Right kidney (tissue), 1 donor: ENCODE data around the gene KRTAP4-11.
"Not testable (repeated sequence)": the region's sequence is repeated elsewhere in the genome, so short reads cannot be mapped to it uniquely, and the experiment has no call there.

Source experiments
- DNase-seq: peaks from one replicate; pipeline ENCODE4 v3.0.0-alpha.2; 2016

KRTAP4-11 gene

DNA sequence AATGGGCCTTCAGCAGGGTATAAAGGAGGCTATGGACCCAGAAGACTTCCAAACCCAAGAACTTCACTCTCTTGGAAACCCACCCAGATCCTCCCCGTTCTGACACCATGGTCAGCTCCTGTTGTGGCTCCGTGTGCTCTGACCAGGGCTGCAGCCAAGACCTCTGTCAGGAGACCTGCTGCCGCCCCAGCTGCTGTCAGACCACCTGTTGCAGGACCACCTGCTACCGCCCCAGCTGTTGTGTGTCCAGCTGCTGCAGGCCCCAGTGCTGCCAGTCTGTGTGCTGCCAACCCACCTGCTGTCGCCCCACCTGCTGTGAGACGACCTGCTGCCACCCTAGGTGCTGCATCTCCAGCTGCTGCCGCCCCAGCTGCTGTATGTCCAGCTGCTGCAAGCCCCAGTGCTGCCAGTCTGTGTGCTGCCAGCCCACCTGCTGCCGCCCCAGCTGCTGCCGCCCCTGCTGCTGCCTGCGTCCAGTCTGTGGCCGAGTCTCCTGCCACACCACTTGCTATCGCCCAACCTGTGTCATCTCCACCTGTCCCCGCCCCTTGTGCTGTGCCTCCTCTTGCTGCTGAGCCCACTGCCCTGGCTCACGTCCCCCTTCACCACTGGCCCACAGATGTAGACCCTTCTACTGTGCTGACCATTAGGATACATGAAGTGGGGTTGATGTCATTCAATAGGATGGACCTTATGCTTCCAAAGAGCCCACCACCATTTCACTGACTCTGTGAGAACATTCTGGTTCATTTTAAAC lies 33.9 kb downstream of the KRTAP4-11 start, which contains the start of gene KRTAP4-7:
Gene KRTAP4-7 (plus strand): TSS at position 51 of the 757 bp plus-strand sequence. CDS start 57 bp downstream, at position 108.
- DNase-seq, result not testable (repeated sequence)

- not testable (repeated sequence) for DNase-seq
Measured at GRCh38 chr17:41083427-41083826, 34.7 kb downstream of the KRTAP4-11 start.

DNA sequence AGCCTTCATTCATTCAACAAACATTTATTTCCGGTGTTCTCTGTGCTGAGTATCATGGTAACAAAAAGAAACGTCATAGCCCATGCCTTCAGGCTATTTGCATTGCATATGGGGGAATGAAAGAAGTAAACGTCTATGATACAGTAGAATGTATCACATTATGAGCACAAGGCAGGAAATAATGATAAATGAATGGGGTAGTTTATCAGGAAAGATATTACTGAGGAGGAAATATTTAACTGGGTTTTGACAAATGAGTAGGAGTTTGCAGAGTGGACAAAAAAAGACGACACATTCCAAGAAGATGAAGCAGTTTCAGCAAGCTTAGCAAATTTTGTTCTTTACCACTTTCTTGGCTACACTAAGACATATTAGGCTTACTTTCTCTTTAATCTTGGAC lies 35.5 kb downstream of the KRTAP4-11 start:
- no peak for DNase-seq

DNA sequence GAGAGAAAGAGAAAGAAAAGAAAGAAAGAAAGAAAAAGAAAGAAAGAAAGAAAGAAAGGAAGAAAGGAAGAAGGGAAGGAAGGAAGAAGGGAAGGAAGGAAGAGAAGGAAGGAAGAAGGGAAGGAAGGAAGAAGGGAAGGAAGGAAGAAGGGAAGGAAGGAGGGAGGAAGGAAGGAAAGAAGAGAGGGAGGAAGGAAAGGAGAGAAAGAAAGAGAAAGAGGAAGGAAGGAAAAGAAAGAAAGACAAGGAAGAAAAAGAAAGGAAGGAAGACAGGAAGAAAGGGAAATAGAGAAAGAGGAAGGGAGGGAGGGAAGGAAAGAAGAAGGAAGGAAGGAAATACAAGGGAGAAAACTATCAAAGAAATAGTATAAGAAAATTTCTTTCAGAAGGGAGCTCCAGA lies 41.4 kb downstream of the KRTAP4-11 start:
- DNase-seq, result no peak

DNA sequence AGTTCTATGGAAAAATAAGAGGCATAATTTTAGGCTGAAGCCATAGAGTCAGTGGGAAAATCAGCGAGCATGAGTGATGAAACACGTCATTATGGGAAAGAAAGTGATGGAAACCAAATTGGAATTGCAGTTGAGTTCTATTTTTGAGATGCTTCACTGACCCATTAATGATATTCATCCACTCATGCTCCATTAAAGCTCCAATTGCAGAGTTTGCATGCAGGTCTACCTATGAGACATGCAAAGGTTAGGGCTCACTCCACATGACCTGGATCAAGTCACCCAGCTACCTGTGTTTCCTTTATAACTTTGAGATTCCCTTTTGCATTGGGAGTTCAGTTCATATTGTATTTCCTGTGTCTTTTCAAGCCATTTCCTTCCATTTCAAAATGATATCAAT lies 44.5 kb downstream of the KRTAP4-11 start:
- no peak for DNase-seq

GRCh38 chr17:41071606-41072360 lies 46.4 kb downstream of the KRTAP4-11 start:
- no peak for DNase-seq

GRCh38 chr17:41069031-41069430 lies 49.1 kb downstream of the KRTAP4-11 start:
- DNase-seq, result no peak

- no peak for DNase-seq
Measured at GRCh38 chr17:41067281-41067680, 50.9 kb downstream of the KRTAP4-11 start.
